Fibroblast of peridontal ligament (primary cell): ENCODE results near the gene GABRG3.

ENCODE experiments used
- DNase-seq: peaks from one replicate; pipeline ENCODE4 v3.0.0-alpha.2; 2010; ENCODE audit errors: extremely low read depth

Gene GABRG3

GRCh38 chr15:26970712-26971210, at the start of gene GABRG3:
Gene GABRG3 (plus strand): TSS chr15:26971181.
- DNase-seq: no peak

GRCh38 chr15:26921433-26921832, 49.5 kb upstream of the GABRG3 start:
- DNase-seq: no peak

- DNase-seq: no peak
Measured at GRCh38 chr15:26926081-26926480, 44.9 kb upstream of the GABRG3 start.

- DNase-seq: no peak
Measured at GRCh38 chr15:26928051-26928450, 42.9 kb upstream of the GABRG3 start.

- no peak for DNase-seq
Measured at GRCh38 chr15:26929588-26929987, 41.4 kb upstream of the GABRG3 start.

- no peak for DNase-seq
Measured at GRCh38 chr15:26934848-26935247, 36.1 kb upstream of the GABRG3 start.

- DNase-seq: no peak
Measured at GRCh38 chr15:26935322-26935721, 35.7 kb upstream of the GABRG3 start.

GRCh38 chr15:26936502-26936901, 34.5 kb upstream of the GABRG3 start:
- no peak for DNase-seq

GRCh38 chr15:26937134-26937533, 33.8 kb upstream of the GABRG3 start:
- no peak for DNase-seq

- DNase-seq: no peak
Measured at GRCh38 chr15:26939398-26939797, 31.6 kb upstream of the GABRG3 start.

- DNase-seq: no peak
Measured at GRCh38 chr15:26941489-26941888, 29.5 kb upstream of the GABRG3 start.

- DNase-seq: no peak
Measured at GRCh38 chr15:26943866-26944265, 27.1 kb upstream of the GABRG3 start.

- no peak for DNase-seq
Measured at GRCh38 chr15:26945046-26945445, 25.9 kb upstream of the GABRG3 start.

- DNase-seq: no peak
Measured at GRCh38 chr15:26950001-26950400, 21.0 kb upstream of the GABRG3 start.

- no peak for DNase-seq
Measured at GRCh38 chr15:26954403-26954802, 16.6 kb upstream of the GABRG3 start.

- DNase-seq: no peak
Measured at GRCh38 chr15:26967719-26968269, 3.2 kb upstream of the GABRG3 start.

- no peak for DNase-seq
Measured at GRCh38 chr15:26968806-26969205, 2.2 kb upstream of the GABRG3 start.

- DNase-seq: no peak
Measured at GRCh38 chr15:26971271-26972018, 464 bp downstream of the GABRG3 start.

GRCh38 chr15:26972636-26973035, 1.7 kb downstream of the GABRG3 start:
- no peak for DNase-seq

GRCh38 chr15:26974120-26974780, 3.3 kb downstream of the GABRG3 start:
- DNase-seq: peak; percentile 2

- DNase-seq: no peak
Measured at GRCh38 chr15:26981492-26981891, 10.5 kb downstream of the GABRG3 start.

- DNase-seq: no peak
Measured at GRCh38 chr15:26983822-26984221, 12.8 kb downstream of the GABRG3 start.

GRCh38 chr15:26985050-26985449, 14.1 kb downstream of the GABRG3 start:
- no peak for DNase-seq
